Endometrial microvascular endothelial cells (primary cell): ENCODE results near the gene ADCY6. TPM values are rescaled to one million over a fixed set of nuclear protein-coding genes. Genes with fewer than 3 reads are reported as not detected.

Experiments
- in situ Hi-C: cut with HindIII; loops from 2 replicates; pipeline ENCODE4 v1.10.0; 2017; ENCODE audit warnings: low sequenced_read_pairs, low pct_unique_long_range_greater_than_20kb; ENCODE audit errors: inconsistent ontology term
- total RNA-seq: library from RNA; depleted of rRNA; stranded (reverse); fragments of >200 nt; gene quantifications from one replicate; pipeline ENCODE4 v1.2.3, GENCODE V29; 2015; ENCODE audit errors: inconsistent ontology term

The ADCY6 gene
- total RNA-seq, 1 donor from 2014 or later, result 15.6 TPM

DNA sequence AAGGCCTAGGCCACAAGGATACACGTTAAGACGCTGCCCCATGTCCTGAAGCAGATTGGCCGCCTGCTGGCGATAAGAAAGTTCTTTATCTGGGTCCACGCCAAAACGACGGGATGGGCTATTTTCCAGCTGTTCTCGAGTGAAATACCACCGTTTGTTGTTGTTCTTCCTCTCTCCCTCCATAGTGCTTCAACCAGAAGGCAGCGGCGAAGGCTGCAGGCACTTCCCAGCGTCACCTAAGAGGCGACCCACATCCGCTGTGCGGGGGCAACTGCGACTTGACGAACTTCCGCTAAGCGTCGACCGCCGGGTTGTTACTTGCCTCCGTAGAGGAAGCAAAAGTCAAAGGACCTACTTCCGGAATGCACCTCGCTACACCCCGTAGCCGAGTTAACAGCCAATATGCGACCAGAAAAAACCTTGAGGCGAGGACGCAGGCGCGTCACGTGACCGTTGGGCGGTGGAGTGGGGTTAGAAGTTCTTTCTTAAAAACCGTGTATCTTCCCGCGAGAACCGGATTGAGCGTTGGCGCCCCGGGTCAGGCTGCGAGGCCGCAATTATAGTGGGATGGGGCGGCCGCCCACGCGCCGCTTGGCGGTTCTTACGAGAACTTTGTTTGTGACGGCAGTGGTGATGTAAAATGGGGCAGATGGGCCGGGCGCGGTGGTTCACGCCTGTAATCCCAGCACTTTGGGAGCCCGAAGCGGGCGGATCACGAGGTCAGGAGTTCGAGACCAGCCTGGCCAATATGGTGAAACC lies 72.2 kb downstream of the ADCY6 start, which contains the start of gene CCNT1:
TSS of gene CCNT1 (minus strand) at position 215 of the 759 bp plus-strand sequence. CDS start at position 183, 32 bp downstream.
- in situ Hi-C loops, result no loop called here

Other genes with a start within 250 kb of the ADCY6 start
- gene LALBA, start 219.0 kb downstream of the ADCY6 start, total RNA-seq, result not detected
- gene KANSL2, start 106.9 kb downstream of the ADCY6 start, total RNA-seq, result 41.0 TPM
- gene CCNT1, start 72.4 kb downstream of the ADCY6 start, total RNA-seq, result 14.6 TPM
- gene CACNB3, start 29.4 kb upstream of the ADCY6 start, total RNA-seq, result 12.1 TPM
- gene DDX23, start 63.1 kb upstream of the ADCY6 start, total RNA-seq, result 86.7 TPM
- gene RND1, start 76.8 kb upstream of the ADCY6 start, total RNA-seq, result 4.2 TPM
- gene FKBP11, start 136.4 kb upstream of the ADCY6 start, total RNA-seq, result 53.0 TPM
- gene ARF3, start 168.4 kb upstream of the ADCY6 start, total RNA-seq, result 114 TPM
- gene WNT10B, start 182.6 kb upstream of the ADCY6 start, total RNA-seq, result not detected
- gene WNT1, start 189.2 kb upstream of the ADCY6 start, total RNA-seq, result not detected
- gene DDN, start 210.3 kb upstream of the ADCY6 start, total RNA-seq, result 0.93 TPM
- 87.2 TPM for gene PRKAG1, start 229.7 kb upstream of the ADCY6 start, total RNA-seq